ENCODE data around the gene SORCS1. TPM values are rescaled to one million over a fixed set of nuclear protein-coding genes. Genes with fewer than 3 reads are reported as not detected.

SORCS1 gene
- total and polyA plus RNA-seq, 2 of the 8 experiments (the other 6 are each of a cell fraction or from before 2014, with no cell fraction given), result 4.1 to 4.6 TPM

DNA sequence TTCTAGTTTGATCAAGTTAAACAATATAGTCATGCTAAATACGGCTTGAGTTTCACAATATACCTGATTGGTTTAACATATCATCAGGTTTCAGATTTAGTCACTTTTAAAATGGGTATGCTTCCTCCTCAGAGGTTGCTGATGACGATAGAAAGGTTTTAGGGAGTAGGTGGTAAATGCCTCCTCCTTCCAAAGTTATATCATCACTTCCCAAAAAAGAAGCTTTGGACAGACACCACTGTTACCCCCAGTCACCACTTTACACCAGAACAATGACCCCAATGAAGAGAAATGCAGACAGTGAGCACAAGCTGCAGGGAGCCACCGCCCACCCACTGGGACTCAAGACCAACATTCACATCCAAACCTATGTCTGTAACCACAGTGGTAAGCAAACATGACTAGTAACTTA lies 244.6 kb downstream of the SORCS1 start:
- H2BK5ac ChIP-seq (ENCODE audit: low read depth, low read length), result no peak overlapping the region
- H3K14ac ChIP-seq (ENCODE audit: insufficient read length), result no peak overlapping the region
- no peak overlapping the region for H2AFZ ChIP-seq (ENCODE audit: low read length)
- no peak overlapping the region for H4K8ac ChIP-seq (ENCODE audit: extremely low read depth, insufficient read depth, low read length)
- no peak overlapping the region for H3K56ac ChIP-seq (replicated peaks; ENCODE audit: insufficient read length, low read depth, low read length)
- CTCF ChIA-PET (ENCODE audit: partially characterized antibody), result interaction anchor here (0.6 to 1.1 kb wide), 2 partner anchors 57 to 108 kb away, joined by 3 read pairs; no protein-coding TSS in a partner anchor
- no peak overlapping the region for H2BK15ac ChIP-seq (ENCODE audit: low read length)
- peaks cover 2 to 14% (median 5%) of the 10 kb centered on the region in 4 experiments; a peak in 4 of 7 replicates for H3K27me3 ChIP-seq (replicated peaks in 1 of 4; ENCODE audit: control insufficient read depth in 3 of 4, extremely low read depth in 1 of 4, insufficient read depth in 3 of 4, low read length in 3 of 4)
- H3K27ac ChIP-seq (ENCODE audit: low read depth, low read length), result no peak overlapping the region
- H3K9ac ChIP-seq (replicated peaks in 1 of 4; ENCODE audit: extremely low read depth in 1 of 4, low read depth in 3 of 4, low read length in 3 of 4), result no peak overlapping the region
- H4K91ac ChIP-seq (replicated peaks; ENCODE audit: insufficient read length, low read length), result no peak overlapping the region
- no peak overlapping the region for H3K18ac ChIP-seq (ENCODE audit: extremely low read depth, low read length)
- no peaks in the 10 kb centered on the region for H3K23me2 ChIP-seq (ENCODE audit: low read depth, low read length)
- no peak overlapping the region for H2BK120ac ChIP-seq (replicated peaks; ENCODE audit: low read depth, low read length)
- peaks cover 0 to 8% (median 3%) of the 10 kb centered on the region in 4 experiments; a peak in 5 of 7 replicates for H3K4me1 ChIP-seq (replicated peaks in 1 of 4; ENCODE audit: control insufficient read depth in 3 of 4, insufficient read depth in 4 of 4, low read length in 3 of 4)
- no peaks in the 10 kb centered on the region for H3K79me2 ChIP-seq (ENCODE audit: control insufficient read depth in 1 of 2, insufficient read depth in 2 of 2, low read length in 2 of 2)
- H2AK5ac ChIP-seq (ENCODE audit: low read depth, low read length), result no peak overlapping the region
- no peak overlapping the region for H3K4ac ChIP-seq (replicated peaks; ENCODE audit: insufficient read length, low read depth, low read length)
- FAIRE-seq, result no peak
- H3K4me3 ChIP-seq (ENCODE audit: extremely low read depth in 1 of 4, insufficient read depth in 2 of 4, low read depth in 3 of 4, low read length in 4 of 4), result no peak overlapping the region
- H3K36me3 ChIP-seq (ENCODE audit: control insufficient read depth in 2 of 4, insufficient read depth in 4 of 4, low read length in 3 of 4), result no peaks in the 10 kb centered on the region
- no peak overlapping the region for H3K4me2 ChIP-seq (ENCODE audit: insufficient read depth in 1 of 2, low read depth in 2 of 2, low read length in 2 of 2)
- no peaks in the 10 kb centered on the region for H4K20me1 ChIP-seq (replicated peaks in 1 of 2; ENCODE audit: control insufficient read depth in 1 of 2, insufficient read depth in 2 of 2, low read length in 2 of 2)
- H3K9me3 ChIP-seq (ENCODE audit: insufficient read depth in 2 of 2, low read depth in 1 of 2, low read length in 1 of 2), result no peaks in the 10 kb centered on the region
- POLR2A ChIA-PET (ENCODE audit: partially characterized antibody), result no interaction called here
- peak; percentile 74 for TF ChIP-seq POLR2AphosphoS5 (IDR thresholded peaks at IDR 0.05; ENCODE audit: low read depth, low read length)
- no peak for TF ChIP-seq CBX5 (IDR thresholded peaks at IDR 0.05; ENCODE audit: low read depth, low read length)
- TF ChIP-seq RBBP5 (IDR thresholded peaks at IDR 0.05; ENCODE audit: borderline replicate concordance, low read depth, low read length), result no peak
- no peak for TF ChIP-seq RNF2 (IDR thresholded peaks at IDR 0.05; ENCODE audit: borderline replicate concordance, low read depth, low read length, missing control alignments, poor library complexity, severe bottlenecking)
- no peak for TF ChIP-seq BRCA1 (IDR thresholded peaks at IDR 0.05; ENCODE audit: low read depth, low read length)
- no peak for TF ChIP-seq RFX5 (IDR thresholded peaks at IDR 0.05; ENCODE audit: borderline replicate concordance, low read depth, low read length)
- TF ChIP-seq FOSL1 (IDR thresholded peaks at IDR 0.05; ENCODE audit: insufficient read depth, low read depth, low read length), result no peak
- TF ChIP-seq CHD1 (IDR thresholded peaks at IDR 0.05; ENCODE audit: low read depth, low read length), result no peak
- no peaks in the 10 kb centered on the region for H3K79me1 ChIP-seq (ENCODE audit: low read depth, low read length)
- 66% methylated on average over 3 of the region's 3 CpGs; no CpG with 5 or more reads in 1 of the 2 experiments for WGBS, 2 experiments (ENCODE audit: extremely low coverage in 1 of 2, insufficient coverage in 1 of 2, insufficient read length in 1 of 2, insufficient replicate concordance in 2 of 2, low coverage in 1 of 2, low lambda C conversion rate in 2 of 2, missing lambda C conversion rate in 1 of 2)
- H4K5ac ChIP-seq (ENCODE audit: insufficient read length, low read depth, low read length), result no peak overlapping the region
- H3K23ac ChIP-seq (ENCODE audit: insufficient read length), result no peak overlapping the region
- H2BK12ac ChIP-seq (ENCODE audit: low read depth, low read length), result no peak overlapping the region
- H2BK20ac ChIP-seq (ENCODE audit: low read length), result no peak overlapping the region
- DNase-seq (ENCODE audit: low read depth in 1 of 2, low spot score in 2 of 2), result no peak
